Astrocyte (in vitro differentiated cells and primary cell): ENCODE results near the gene CCDC34.

Experiments
- CTCF ChIP-seq: IDR thresholded peaks from 2 replicates; pipeline ENCODE4 v1.5.1; 2011; ENCODE audit warnings: low read depth, mild to moderate bottlenecking, inconsistent platforms, low read length, moderate library complexity; ENCODE audit not compliant: insufficient read depth
- EZH2 ChIP-seq: IDR thresholded peaks from 2 replicates; pipeline ENCODE4 v1.6.1; 2012; ENCODE audit warnings: mild to moderate bottlenecking, low read length, inconsistent platforms; ENCODE audit not compliant: insufficient read depth

GRCh38 chr11:27358296-27358695 lies 4.7 kb downstream of the CCDC34 start:
- TF ChIP-seq CTCF (no peak), EZH2 (no peak)
